GM12872 (cell line): ENCODE results near the gene CACNA1C.

Experiments
- TF ChIP-seq, protein P1 (sequence below): IDR thresholded peaks from 3 replicates; pipeline ENCODE4 v1.5.1; 2011; ENCODE audit warnings: low read depth, mild to moderate bottlenecking, low read length, moderate library complexity; ENCODE audit not compliant: insufficient read depth

Gene CACNA1C

GRCh38 chr12:2140858-2141519, 88.2 kb downstream of the CACNA1C start:
- TF ChIP-seq, protein P1, sequence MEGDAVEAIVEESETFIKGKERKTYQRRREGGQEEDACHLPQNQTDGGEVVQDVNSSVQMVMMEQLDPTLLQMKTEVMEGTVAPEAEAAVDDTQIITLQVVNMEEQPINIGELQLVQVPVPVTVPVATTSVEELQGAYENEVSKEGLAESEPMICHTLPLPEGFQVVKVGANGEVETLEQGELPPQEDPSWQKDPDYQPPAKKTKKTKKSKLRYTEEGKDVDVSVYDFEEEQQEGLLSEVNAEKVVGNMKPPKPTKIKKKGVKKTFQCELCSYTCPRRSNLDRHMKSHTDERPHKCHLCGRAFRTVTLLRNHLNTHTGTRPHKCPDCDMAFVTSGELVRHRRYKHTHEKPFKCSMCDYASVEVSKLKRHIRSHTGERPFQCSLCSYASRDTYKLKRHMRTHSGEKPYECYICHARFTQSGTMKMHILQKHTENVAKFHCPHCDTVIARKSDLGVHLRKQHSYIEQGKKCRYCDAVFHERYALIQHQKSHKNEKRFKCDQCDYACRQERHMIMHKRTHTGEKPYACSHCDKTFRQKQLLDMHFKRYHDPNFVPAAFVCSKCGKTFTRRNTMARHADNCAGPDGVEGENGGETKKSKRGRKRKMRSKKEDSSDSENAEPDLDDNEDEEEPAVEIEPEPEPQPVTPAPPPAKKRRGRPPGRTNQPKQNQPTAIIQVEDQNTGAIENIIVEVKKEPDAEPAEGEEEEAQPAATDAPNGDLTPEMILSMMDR, result no peak

DNA sequence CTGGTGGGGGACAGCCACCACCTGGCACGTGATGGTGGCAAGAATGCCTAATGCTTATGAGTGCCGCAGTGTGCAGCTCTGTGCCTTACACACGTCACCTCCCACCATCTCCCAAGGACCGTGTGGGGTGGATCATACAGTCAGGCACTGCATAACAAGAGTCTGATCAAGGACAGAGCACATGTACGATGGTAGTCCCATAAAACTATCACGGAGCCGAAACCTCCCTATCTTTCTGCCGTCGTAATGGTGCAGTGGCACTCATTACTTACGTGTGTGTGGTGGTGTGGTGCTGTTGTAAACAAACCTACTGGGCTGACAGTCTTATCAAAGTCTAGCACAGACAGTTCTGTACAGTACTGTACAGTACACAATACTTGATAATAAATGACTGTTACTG, 89.3 kb downstream of the CACNA1C start:
- TF ChIP-seq, protein P1, result no peak

GRCh38 chr12:2144951-2145350, 92.2 kb downstream of the CACNA1C start:
- TF ChIP-seq, protein P1, result no peak

- TF ChIP-seq, protein P1, result no peak
Measured at GRCh38 chr12:2145433-2145998, 92.7 kb downstream of the CACNA1C start.

GRCh38 chr12:2147335-2147734, 94.5 kb downstream of the CACNA1C start:
- TF ChIP-seq, protein P1, result no peak

GRCh38 chr12:2149091-2149490, 96.3 kb downstream of the CACNA1C start:
- TF ChIP-seq, protein P1, result no peak

DNA sequence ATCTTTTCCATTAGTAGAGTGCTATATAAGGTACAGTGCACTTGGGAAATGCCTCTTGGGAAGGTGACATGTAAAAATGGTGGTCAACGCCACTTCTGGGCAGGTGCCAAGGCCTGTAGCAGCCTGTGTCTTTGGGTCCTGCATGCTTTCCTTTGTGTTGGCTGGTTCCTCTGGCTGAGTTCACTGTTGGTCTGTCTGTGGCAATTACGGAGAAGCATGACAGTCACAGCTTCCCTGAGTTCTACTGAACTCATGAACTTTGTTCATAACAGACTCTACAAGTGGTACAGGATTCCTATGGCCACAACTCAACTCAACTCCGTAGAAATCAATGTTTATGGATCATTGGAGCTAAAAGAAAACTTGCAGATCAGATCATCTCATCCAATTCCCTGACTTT, 98.0 kb downstream of the CACNA1C start:
- TF ChIP-seq, protein P1, result no peak
